Endometrial microvascular endothelial cells (primary cell): ENCODE results near the gene CDC42EP2. TPM values are rescaled to one million over a fixed set of nuclear protein-coding genes. Genes with fewer than 3 reads are reported as not detected.

Experiments
- in situ Hi-C: cut with HindIII; loops from 2 replicates; pipeline ENCODE4 v1.10.0; 2017; ENCODE audit warnings: low sequenced_read_pairs, low pct_unique_long_range_greater_than_20kb; ENCODE audit errors: inconsistent ontology term
- total RNA-seq: library from RNA; depleted of rRNA; stranded (reverse); fragments of >200 nt; gene quantifications from one replicate; pipeline ENCODE4 v1.2.3, GENCODE V29; 2015; ENCODE audit errors: inconsistent ontology term

CDC42EP2 gene
- total RNA-seq, 1 donor from 2014 or later, result 41.4 TPM

- in situ Hi-C loops, result no loop called here
Measured at GRCh38 chr11:65351511-65351910, 36.8 kb downstream of the CDC42EP2 start.

DNA sequence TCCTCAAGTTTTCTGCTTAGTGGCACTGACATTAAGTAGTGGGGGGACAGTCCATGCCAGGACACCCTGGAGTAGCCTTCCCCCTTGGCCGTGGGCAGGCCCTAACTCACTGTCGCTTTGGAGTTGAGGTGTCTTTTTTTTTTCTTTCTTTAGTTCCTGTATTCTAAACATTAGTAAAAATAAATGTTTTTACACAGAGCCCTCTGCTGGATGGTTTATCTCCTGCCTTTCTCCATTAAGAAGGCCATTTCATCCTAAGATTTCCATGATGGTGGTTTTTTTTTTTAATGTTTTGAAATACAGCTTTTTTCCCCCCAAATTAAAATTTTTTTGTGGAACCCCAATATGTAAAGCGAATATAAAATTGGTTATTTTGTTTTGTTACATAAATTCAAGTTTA, 38.1 kb downstream of the CDC42EP2 start:
- in situ Hi-C loops, result no loop called here

DNA sequence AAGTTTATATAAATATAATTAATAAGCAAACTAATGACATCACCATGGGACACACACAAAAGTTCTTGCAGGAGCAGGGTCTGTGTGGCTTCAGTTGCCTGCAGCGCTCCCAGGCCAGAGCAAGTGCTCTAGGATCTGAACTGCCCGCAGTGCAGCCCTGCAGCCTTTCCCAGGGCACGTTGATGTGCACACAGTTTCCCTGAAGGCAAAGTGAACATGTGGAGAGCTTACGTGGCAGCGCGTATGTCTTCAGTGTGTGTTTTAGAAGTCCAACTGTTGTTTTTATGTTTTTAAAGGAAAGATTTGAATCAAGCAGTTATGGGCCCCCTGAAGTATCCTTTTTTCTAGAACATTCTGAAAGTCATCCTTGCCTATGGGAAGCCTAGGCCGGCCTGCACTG, 38.7 kb downstream of the CDC42EP2 start:
- in situ Hi-C loops, result no loop called here

GRCh38 chr11:65353900-65354264, 39.2 kb downstream of the CDC42EP2 start:
- in situ Hi-C loops, result no loop called here

- in situ Hi-C loops, result no loop called here
Measured at GRCh38 chr11:65354265-65355012, 39.8 kb downstream of the CDC42EP2 start, which contains the start of gene TIGD3. TIGD3 (plus strand) TSS chr11:65354751; CDS start chr11:65355809, 1,058 bp downstream.

- in situ Hi-C loops, result no loop called here
Measured at GRCh38 chr11:65355013-65355775, 40.5 kb downstream of the CDC42EP2 start.

GRCh38 chr11:65355776-65356393, 41.2 kb downstream of the CDC42EP2 start:
- in situ Hi-C loops, result no loop called here

GRCh38 chr11:65356394-65356972, 41.8 kb downstream of the CDC42EP2 start:
- in situ Hi-C loops, result no loop called here

- in situ Hi-C loops, result no loop called here
Measured at GRCh38 chr11:65357856-65358356, 43.2 kb downstream of the CDC42EP2 start.

DNA sequence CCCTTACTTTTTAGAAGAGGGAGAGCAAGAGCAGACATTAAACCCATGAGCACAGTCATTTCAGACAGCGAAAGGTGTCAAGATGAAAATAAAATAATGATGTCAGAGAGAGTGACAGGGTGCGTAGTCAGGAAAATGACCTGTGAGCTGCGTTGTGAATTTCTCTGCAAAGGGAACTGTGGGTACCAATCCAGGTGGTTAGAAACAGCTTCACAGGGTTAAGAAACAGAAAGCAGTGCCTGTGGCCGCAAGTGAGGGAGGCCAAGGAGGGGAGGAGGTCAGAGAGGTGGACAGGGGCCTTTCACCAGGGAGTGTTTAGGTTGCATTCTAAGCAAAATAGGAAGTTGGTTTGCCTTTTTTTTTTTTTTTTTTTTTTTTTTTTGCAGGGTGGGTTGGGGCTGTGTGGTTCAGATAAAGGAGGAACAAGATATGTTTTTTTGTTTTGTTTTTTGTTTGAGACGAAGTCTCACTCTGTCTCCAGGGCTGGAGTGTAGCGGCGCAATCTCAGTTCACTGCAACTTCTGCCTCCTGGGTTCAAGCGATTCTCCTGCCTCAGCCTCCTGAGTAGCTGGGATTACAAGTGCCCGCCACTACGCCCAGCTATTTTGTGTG, 47.8 kb downstream of the CDC42EP2 start:
- in situ Hi-C loops, result no loop called here

DNA sequence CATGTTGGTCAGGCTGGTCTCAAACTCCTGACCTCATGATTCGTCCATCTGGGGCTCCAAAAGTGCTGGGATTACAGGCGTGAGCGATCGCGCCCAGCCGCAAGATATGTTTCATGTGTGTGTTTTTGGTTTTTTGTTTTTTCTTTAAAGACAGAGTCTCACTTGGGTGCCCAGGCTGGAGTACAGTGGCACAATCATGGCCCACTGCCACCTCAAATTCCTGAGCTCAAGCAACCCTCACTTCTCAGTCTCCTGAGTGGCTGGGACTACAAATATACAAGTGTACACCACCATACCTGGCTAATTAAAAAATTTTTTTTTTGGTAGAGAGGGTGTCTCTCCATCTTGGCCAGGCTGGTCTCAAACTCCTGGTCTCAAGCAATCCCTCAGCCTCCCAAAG, 48.3 kb downstream of the CDC42EP2 start:
- in situ Hi-C loops, result no loop called here

DNA sequence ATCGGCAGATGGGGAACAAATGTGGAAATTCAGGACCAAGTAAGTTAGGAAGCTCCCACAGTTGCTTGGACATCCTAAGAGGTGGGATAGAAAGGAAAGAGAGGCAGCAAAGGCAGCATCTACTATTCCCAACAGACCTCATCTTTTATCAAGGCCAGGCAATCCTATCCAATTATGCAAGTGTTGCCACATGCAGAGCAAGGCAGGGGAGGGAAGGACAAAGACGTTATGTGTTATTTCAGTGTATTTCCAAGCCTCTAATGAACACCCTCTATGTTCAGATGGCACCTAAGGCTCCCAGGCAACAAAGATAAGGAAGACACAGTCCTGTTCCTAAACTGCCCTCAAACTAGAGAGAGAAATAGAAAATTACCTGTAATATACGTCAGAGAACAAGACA, 49.1 kb downstream of the CDC42EP2 start:
- in situ Hi-C loops, result no loop called here

- in situ Hi-C loops, result no loop called here
Measured at GRCh38 chr11:65366340-65366773, 51.7 kb downstream of the CDC42EP2 start.

DNA sequence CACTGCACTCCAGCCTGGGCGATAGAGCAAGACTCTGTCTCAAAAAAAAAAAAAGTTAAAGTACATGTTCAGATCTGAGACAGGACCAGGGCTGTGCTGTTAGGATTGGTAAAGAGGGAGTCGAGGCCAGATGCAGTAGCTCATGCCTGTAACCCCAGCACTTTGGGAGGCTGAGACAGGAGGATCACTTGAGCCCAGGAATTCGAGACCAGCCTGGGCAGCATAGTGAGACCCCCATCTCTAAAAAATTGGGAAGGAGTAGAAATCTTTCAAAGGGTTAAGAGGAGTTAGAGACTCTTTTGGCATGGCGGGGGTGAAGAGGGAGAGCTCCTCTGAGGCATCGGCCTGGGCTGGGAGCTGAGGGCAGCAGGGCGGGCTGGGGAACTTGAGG, 56.0 kb downstream of the CDC42EP2 start:
- in situ Hi-C loops, result no loop called here

Other genes starting within 250 kb of the CDC42EP2 start
- gene CDCA5, start 230.8 kb upstream of the CDC42EP2 start, total RNA-seq, result 38.7 TPM
- gene ZFPL1, start 230.6 kb upstream of the CDC42EP2 start, total RNA-seq, result 33.8 TPM
- 219 TPM for gene VPS51, start 218.7 kb upstream of the CDC42EP2 start, total RNA-seq
- gene TM7SF2, start 203.0 kb upstream of the CDC42EP2 start, total RNA-seq, result 16.6 TPM
- gene ZNHIT2, start 197.2 kb upstream of the CDC42EP2 start, total RNA-seq, result 16.1 TPM
- gene FAU, start 192.7 kb upstream of the CDC42EP2 start, total RNA-seq, result 393 TPM
- gene MRPL49, start 192.5 kb upstream of the CDC42EP2 start, total RNA-seq, result 56.2 TPM
- gene SYVN1, start 180.3 kb upstream of the CDC42EP2 start, total RNA-seq, result 33.2 TPM
- not detected for gene SPDYC, start 144.6 kb upstream of the CDC42EP2 start, total RNA-seq
- gene CAPN1, start 132.9 kb upstream of the CDC42EP2 start, total RNA-seq, result 159 TPM
- gene POLA2, start 52.9 kb upstream of the CDC42EP2 start, total RNA-seq, result 43.5 TPM
- 44.1 TPM for gene DPF2, start 19.0 kb downstream of the CDC42EP2 start, total RNA-seq
- gene TIGD3, start 39.9 kb downstream of the CDC42EP2 start, total RNA-seq, result not detected
- 2.8 TPM for gene SLC25A45, start 67.8 kb downstream of the CDC42EP2 start, total RNA-seq
- gene FRMD8, start 71.8 kb downstream of the CDC42EP2 start, total RNA-seq, result 103 TPM
- 14.8 TPM for gene NEAT1, start 107.9 kb downstream of the CDC42EP2 start, total RNA-seq
- 1,401 TPM for gene MALAT1, start 184.2 kb downstream of the CDC42EP2 start, total RNA-seq
- 110 TPM for gene SCYL1, start 210.2 kb downstream of the CDC42EP2 start, total RNA-seq
- gene LTBP3, start 243.5 kb downstream of the CDC42EP2 start, total RNA-seq, result 42.3 TPM